SH-SY5Y (cell line): ENCODE results near the gene RBM5.

ENCODE experiments used
- GATA2 ChIP-seq: IDR thresholded peaks from 2 replicates; pipeline ENCODE4 v1.6.1; 2011; ENCODE audit warnings: mild to moderate bottlenecking, low read depth, low read length
- GATA3 ChIP-seq: IDR thresholded peaks from 2 replicates; pipeline ENCODE4 v1.6.1; 2011; ENCODE audit warnings: low read depth, mild to moderate bottlenecking, low read length, moderate library complexity

DNA sequence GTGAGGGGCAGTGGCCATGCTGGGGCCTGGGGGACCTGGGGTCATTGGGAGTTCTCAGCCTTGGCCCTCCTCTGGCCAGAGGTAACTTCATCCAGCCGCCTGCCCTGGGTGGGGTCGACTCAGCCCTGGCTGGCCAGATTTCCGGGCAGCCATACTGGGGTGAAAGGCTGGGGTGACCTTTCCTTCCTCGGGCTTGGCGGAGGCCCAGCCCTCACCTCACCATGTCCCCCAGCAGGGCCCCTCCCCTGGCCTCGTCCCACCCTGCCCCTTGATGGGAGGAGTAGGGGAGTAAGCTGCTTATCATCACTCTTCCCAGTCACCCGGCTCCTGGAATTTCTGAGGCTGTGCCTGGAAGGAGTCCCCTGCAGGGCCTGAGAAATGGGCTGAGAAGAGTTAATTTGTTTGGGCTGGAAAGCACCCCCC, 71.9 kb downstream of the RBM5 start:
- TF ChIP-seq GATA2 (no peak), GATA3 (no peak)
